A549 (cell line): Measurements from ENCODE around the gene AP5S1. TPM values are rescaled to one million over a fixed set of nuclear protein-coding genes. Genes with fewer than 3 reads are reported as not detected.
A peak's percentile ranks its signal among the peaks of the same experiment; 100 is the strongest.

Source experiments
- ATOH8 ChIP-seq: fragments of 250-450 bp; sonication (Bioruptor Pico); IDR thresholded peaks from 2 replicates; pipeline ENCODE4 v1.5.0; 2020; ENCODE audit warnings: low read depth, mild to moderate bottlenecking, moderate library complexity
- CBX2 ChIP-seq: fragments of 200-600 bp; sonication (generic); IDR thresholded peaks from 2 replicates; pipeline ENCODE4 v1.6.1; 2016; ENCODE audit warnings: low read depth, mild to moderate bottlenecking, borderline replicate concordance
- CBX8 ChIP-seq: fragments of 200-600 bp; sonication (generic); IDR thresholded peaks from 2 replicates; pipeline ENCODE4 v1.6.1; 2016
- CEBPB ChIP-seq, 2 experiments: fragments of >200 bp in 1 of 2; sonication (Bioruptor Twin) in 1 of 2; formaldehyde crosslinking in 1 of 2; IDR thresholded peaks; 2 replicates each; pipeline ENCODE4 v1.6.1; 2012 to 2016
- CHD2 ChIP-seq: fragments of 150-350 bp; IDR thresholded peaks from 2 replicates; pipeline ENCODE4 v1.6.1; 2014; ENCODE audit warnings: low read length; ENCODE audit not compliant: partially characterized antibody
- CHD4 ChIP-seq: fragments of 200-600 bp; sonication (generic); IDR thresholded peaks from 2 replicates; pipeline ENCODE4 v1.6.1; 2016; ENCODE audit warnings: antibody characterized with exemption, mild to moderate bottlenecking, borderline replicate concordance
- E2F6 ChIP-seq: IDR thresholded peaks from 2 replicates; pipeline ENCODE4 v1.6.1; 2012; ENCODE audit warnings: low read depth, borderline replicate concordance
- EHF ChIP-seq: fragments of 250-450 bp; sonication (Bioruptor Pico); IDR thresholded peaks from 2 replicates; pipeline ENCODE4 v1.5.0; 2020; ENCODE audit warnings: mild to moderate bottlenecking
- EHMT2 ChIP-seq: fragments of 200-600 bp; sonication (generic); IDR thresholded peaks from 2 replicates; pipeline ENCODE4 v1.6.1; 2016; ENCODE audit warnings: antibody characterized with exemption, low read depth, mild to moderate bottlenecking, moderate library complexity
- ELK1 ChIP-seq: fragments of 150-350 bp; IDR thresholded peaks from 2 replicates; pipeline ENCODE4 v1.6.1; 2014; ENCODE audit warnings: low read depth, mild to moderate bottlenecking, low read length
- EP300 ChIP-seq, 2 experiments: fragments of >200 bp; sonication (Bioruptor Twin); formaldehyde crosslinking; IDR thresholded peaks; 2 replicates in 1 of 2; 3 replicates in 1 of 2; pipeline ENCODE4 v1.6.1; 2016 to 2017
- FOSB ChIP-seq: fragments of 250-450 bp; sonication (Bioruptor Pico); IDR thresholded peaks from 2 replicates; pipeline ENCODE4 v1.5.0; 2020; ENCODE audit warnings: mild to moderate bottlenecking, moderate library complexity
- GATA3 ChIP-seq: IDR thresholded peaks from 2 replicates; pipeline ENCODE4 v1.6.1; 2012; ENCODE audit warnings: borderline replicate concordance
- HDAC2 ChIP-seq: fragments of 200-600 bp; sonication (generic); IDR thresholded peaks from 2 replicates; pipeline ENCODE4 v1.6.1; 2016
- HES2 ChIP-seq: fragments of >200 bp; sonication (Bioruptor Twin); formaldehyde crosslinking; IDR thresholded peaks from 2 replicates; pipeline ENCODE4 v1.6.1; 2016
- HOXA7 ChIP-seq: fragments of 250-450 bp; sonication (Bioruptor Pico); IDR thresholded peaks from 2 replicates; pipeline ENCODE4 v1.5.0; 2020; ENCODE audit warnings: mild to moderate bottlenecking, moderate library complexity
- HOXB13 ChIP-seq: fragments of 250-450 bp; sonication (Bioruptor Pico); IDR thresholded peaks from 2 replicates; pipeline ENCODE4 v1.5.0; 2020; ENCODE audit warnings: low read depth, mild to moderate bottlenecking, moderate library complexity
- HOXB5 ChIP-seq: fragments of 250-450 bp; sonication (Bioruptor Pico); IDR thresholded peaks from 2 replicates; pipeline ENCODE4 v1.5.0; 2020; ENCODE audit warnings: mild to moderate bottlenecking, moderate library complexity
- JUNB ChIP-seq: fragments of >200 bp; sonication (Bioruptor Twin); formaldehyde crosslinking; IDR thresholded peaks from 2 replicates; pipeline ENCODE4 v1.6.1; 2016
- KDM1A ChIP-seq: fragments of 200-600 bp; sonication (generic); IDR thresholded peaks from 2 replicates; pipeline ENCODE4 v1.6.1; 2016; ENCODE audit warnings: low read depth, mild to moderate bottlenecking
- KDM5A ChIP-seq: fragments of 200-600 bp; sonication (generic); IDR thresholded peaks from 2 replicates; pipeline ENCODE4 v1.6.1; 2016; ENCODE audit warnings: antibody characterized with exemption, mild to moderate bottlenecking
- MAX ChIP-seq: IDR thresholded peaks from 2 replicates; pipeline ENCODE4 v1.6.1; 2012
- MYC ChIP-seq: IDR thresholded peaks from 2 replicates; pipeline ENCODE4 v1.6.1; 2012; ENCODE audit warnings: mild to moderate bottlenecking, inconsistent platforms, low read length, improper control_type of control experiment, borderline replicate concordance
- NFE2L2 ChIP-seq: fragments of 150-350 bp; conservative IDR thresholded peaks from 2 replicates; pipeline ENCODE4 v1.6.1; 2014; ENCODE audit warnings: low read length
- NPAS2 ChIP-seq: fragments of 250-450 bp; sonication (Bioruptor Pico); IDR thresholded peaks from 2 replicates; pipeline ENCODE4 v1.8.0; 2022; ENCODE audit warnings: mild to moderate bottlenecking, moderate library complexity, borderline replicate concordance
- PHF8 ChIP-seq: fragments of 200-600 bp; sonication (generic); IDR thresholded peaks from 2 replicates; pipeline ENCODE4 v1.6.1; 2016; ENCODE audit warnings: low read depth, mild to moderate bottlenecking, antibody characterized with exemption, moderate library complexity, borderline replicate concordance
- POLR2AphosphoS2 ChIP-seq: conservative IDR thresholded peaks from 2 replicates; pipeline ENCODE4 v1.6.1; 2012; ENCODE audit warnings: low read length, improper control_type of control experiment, inconsistent platforms
- RAD21 ChIP-seq, 2 experiments: fragments of >200 bp in 1 of 2; sonication (Bioruptor Twin) in 1 of 2; formaldehyde crosslinking in 1 of 2; IDR thresholded peaks in 1 of 2; conservative IDR thresholded peaks in 1 of 2; 2 replicates in 1 of 2; 3 replicates in 1 of 2; pipeline ENCODE4 v1.6.1; 2012 to 2018; ENCODE audit warnings: inconsistent platforms in 1 of 2
- RCOR1 ChIP-seq: fragments of 150-350 bp; IDR thresholded peaks from 2 replicates; pipeline ENCODE4 v1.6.1; 2014; ENCODE audit warnings: antibody characterized with exemption, low read length, low read depth
- RFX5 ChIP-seq: fragments of 450-650 bp; IDR thresholded peaks from 2 replicates; pipeline ENCODE4 v1.7.1; 2014; ENCODE audit warnings: antibody characterized with exemption, mild to moderate bottlenecking, moderate library complexity
- RNF2 ChIP-seq: fragments of 200-600 bp; sonication (generic); IDR thresholded peaks from 2 replicates; pipeline ENCODE4 v1.6.1; 2016; ENCODE audit warnings: low read depth, mild to moderate bottlenecking, antibody characterized with exemption, moderate library complexity, borderline replicate concordance
- SMC3 ChIP-seq: fragments of >200 bp; sonication (Bioruptor Twin); formaldehyde crosslinking; IDR thresholded peaks from 3 replicates; pipeline ENCODE4 v1.6.1; 2018; ENCODE audit warnings: inconsistent platforms
- SREBF2 ChIP-seq: fragments of 450-650 bp; IDR thresholded peaks from 2 replicates; pipeline ENCODE4 v1.6.1; 2014; ENCODE audit warnings: mild to moderate bottlenecking, moderate library complexity
- TFCP2L1 ChIP-seq: fragments of 250-450 bp; sonication (Bioruptor Pico); IDR thresholded peaks from 2 replicates; pipeline ENCODE4 v1.5.0; 2021; ENCODE audit warnings: mild to moderate bottlenecking
- ZFP36 ChIP-seq: fragments of 450-650 bp; IDR thresholded peaks from 2 replicates; pipeline ENCODE4 v1.6.1; 2014; ENCODE audit warnings: borderline replicate concordance; ENCODE audit not compliant: partially characterized antibody
- ZSCAN20 ChIP-seq: fragments of 250-450 bp; sonication (Bioruptor Pico); IDR thresholded peaks from 2 replicates; pipeline ENCODE4 v1.8.0; 2022; ENCODE audit warnings: mild to moderate bottlenecking, moderate library complexity
- polyA plus RNA-seq, 4 experiments: library from polyadenylated mRNA; depleted of rRNA in 3 of 4; stranded (reverse); fragments of >200 nt; fragmentation: RNase III in 1 of 4; extraction: RNeasy Plus Mini Kit Qiagen cat#74134 plus additional on column Dnase treatment in 1 of 4; gene quantifications; 2 replicates in 3 of 4; 3 replicates in 1 of 4; pipeline ENCODE4 v1.2.3, GENCODE V29; 2011 to 2017
- TF ChIP-seq, protein P1 (sequence below): fragments of 450-650 bp; IDR thresholded peaks from 2 replicates; pipeline ENCODE4 v1.6.1; 2014; ENCODE audit warnings: antibody characterized with exemption
- TF ChIP-seq, protein P2 (sequence below): fragments of 250-450 bp; sonication (Bioruptor Pico); IDR thresholded peaks from 2 replicates; pipeline ENCODE4 v1.5.0; 2021; ENCODE audit warnings: mild to moderate bottlenecking, moderate library complexity, borderline replicate concordance

The AP5S1 gene
- polyA plus RNA-seq, 2 of the 4 experiments (the other 2 are of a cell fraction) = 10.2 to 19.9 TPM

- TF ChIP-seq ELK1 (no peak), SREBF2 (no peak), SMC3 (peak; percentile 65), KDM5A (no peak), GATA3 (peak; percentile 99), HDAC2 (no peak), CBX2 (no peak), CEBPB (IDR thresholded peaks at IDR 0.05) (peak; percentile 98 to 99), ATOH8 (CRISPR knock-in tag) (peak; percentile 69), JUNB (peak; percentile 96), CHD4 (no peak), ZSCAN20 (CRISPR knock-in tag) (peak; percentile 9; the same call in 1 of the 2 replicates), KDM1A (no peak), HES2 (0 out of 2 replicates have a peak, but pooled peaks have one; percentile 37), ZFP36 (no peak), HOXB5 (CRISPR knock-in tag) (peak; percentile 71), FOSB (CRISPR knock-in tag) (0 out of 2 replicates have a peak, but pooled peaks have one; percentile 65), RCOR1 (no peak), CHD2 (peak; percentile 21), E2F6 (peak; percentile 96), EHF (CRISPR knock-in tag) (no peak; the same call in 1 of the 2 replicates), RAD21 (conservative IDR thresholded peaks at IDR 0.05 in 1 of 2, IDR thresholded peaks at IDR 0.05 in 1 of 2) (peak; percentile 23 to 58), POLR2AphosphoS2 (0 out of 2 replicates have a peak, but pooled peaks have one; percentile 66), MAX (peak; percentile 100), EP300 (IDR thresholded peaks at IDR 0.05) (peak; percentile 93 to 98), RFX5 (no peak), HOXA7 (CRISPR knock-in tag) (peak; percentile 90; the same call in 1 of the 2 replicates), PHF8 (no peak), MYC (peak; percentile 97), CBX8 (no peak), RNF2 (no peak), EHMT2 (no peak), NPAS2 (CRISPR knock-in tag) (peak; percentile 100), HOXB13 (CRISPR knock-in tag) (peak; percentile 93), TFCP2L1 (CRISPR knock-in tag) (peak; percentile 88), NFE2L2 (peak; percentile 59)
- TF ChIP-seq, protein P1, sequence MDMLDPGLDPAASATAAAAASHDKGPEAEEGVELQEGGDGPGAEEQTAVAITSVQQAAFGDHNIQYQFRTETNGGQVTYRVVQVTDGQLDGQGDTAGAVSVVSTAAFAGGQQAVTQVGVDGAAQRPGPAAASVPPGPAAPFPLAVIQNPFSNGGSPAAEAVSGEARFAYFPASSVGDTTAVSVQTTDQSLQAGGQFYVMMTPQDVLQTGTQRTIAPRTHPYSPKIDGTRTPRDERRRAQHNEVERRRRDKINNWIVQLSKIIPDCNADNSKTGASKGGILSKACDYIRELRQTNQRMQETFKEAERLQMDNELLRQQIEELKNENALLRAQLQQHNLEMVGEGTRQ = peak; percentile 84
- TF ChIP-seq, protein P2, sequence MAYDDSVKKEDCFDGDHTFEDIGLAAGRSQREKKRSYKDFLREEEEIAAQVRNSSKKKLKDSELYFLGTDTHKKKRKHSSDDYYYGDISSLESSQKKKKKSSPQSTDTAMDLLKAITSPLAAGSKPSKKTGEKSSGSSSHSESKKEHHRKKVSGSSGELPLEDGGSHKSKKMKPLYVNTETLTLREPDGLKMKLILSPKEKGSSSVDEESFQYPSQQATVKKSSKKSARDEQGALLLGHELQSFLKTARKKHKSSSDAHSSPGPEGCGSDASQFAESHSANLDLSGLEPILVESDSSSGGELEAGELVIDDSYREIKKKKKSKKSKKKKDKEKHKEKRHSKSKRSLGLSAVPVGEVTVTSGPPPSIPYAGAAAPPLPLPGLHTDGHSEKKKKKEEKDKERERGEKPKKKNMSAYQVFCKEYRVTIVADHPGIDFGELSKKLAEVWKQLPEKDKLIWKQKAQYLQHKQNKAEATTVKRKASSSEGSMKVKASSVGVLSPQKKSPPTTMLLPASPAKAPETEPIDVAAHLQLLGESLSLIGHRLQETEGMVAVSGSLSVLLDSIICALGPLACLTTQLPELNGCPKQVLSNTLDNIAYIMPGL (CRISPR knock-in tag) = no peak; the same call in 1 of the 2 replicates
Measured at GRCh38 chr20:3811467-3812258, 8.7 kb upstream of the AP5S1 start (continued).
